ENCODE data around the gene C1QTNF12. TPM values are rescaled to one million over a fixed set of nuclear protein-coding genes. Genes with fewer than 3 reads are reported as not detected.
A peak's percentile ranks its signal among the peaks of the same experiment; 100 is the strongest.

The C1QTNF12 gene
- total RNA-seq, 1 donor = 0.36 TPM

- no peak overlapping the region for H2AFZ ChIP-seq (ENCODE audit: low read length)
Observed at GRCh38 chr1:1281533-1282321, 35.2 kb upstream of the C1QTNF12 start.

GRCh38 chr1:1280782-1281481 lies 34.4 kb upstream of the C1QTNF12 start:
- DNase-seq (ENCODE audit: insufficient read length, low spot score, missing footprints) = no peak
- H3K27ac ChIP-seq (ENCODE audit: low read depth, low read length) = no peak overlapping the region
- H3K36me3 ChIP-seq (ENCODE audit: insufficient read depth, low read length) = no peaks in the 10 kb centered on the region
- H3K9me3 ChIP-seq (ENCODE audit: low read depth, low read length) = no peaks in the 10 kb centered on the region
- H3K79me2 ChIP-seq (ENCODE audit: insufficient read depth, low read length) = no peaks in the 10 kb centered on the region
- H3K4me2 ChIP-seq (ENCODE audit: insufficient read depth, low read length) = no peak overlapping the region
- H3K27me3 ChIP-seq (ENCODE audit: insufficient read depth, low read length) = no peaks in the 10 kb centered on the region
- no peak for TF ChIP-seq CTCF (IDR thresholded peaks at IDR 0.05; ENCODE audit: extremely low read depth, low read depth, low read length)
- no peak overlapping the region for H2AFZ ChIP-seq (ENCODE audit: low read length)
- no peaks in the 10 kb centered on the region for H3K4me1 ChIP-seq (ENCODE audit: insufficient read depth, low read length)
- H3K4me3 ChIP-seq (ENCODE audit: insufficient read depth, low read length) = no peak overlapping the region
- H4K20me1 ChIP-seq (ENCODE audit: insufficient read depth, low read length) = no peaks in the 10 kb centered on the region

More at GRCh38 chr1:1281533-1282321, 35.2 kb upstream of the C1QTNF12 start:
- H4K20me1 ChIP-seq (ENCODE audit: insufficient read depth, low read length) = no peaks in the 10 kb centered on the region
- peak; percentile 98 for DNase-seq (ENCODE audit: insufficient read length, low spot score, missing footprints)
- no peaks in the 10 kb centered on the region for H3K79me2 ChIP-seq (ENCODE audit: insufficient read depth, low read length)
- no peaks in the 10 kb centered on the region for H3K4me1 ChIP-seq (ENCODE audit: insufficient read depth, low read length)
- peak overlapping the region; percentile 5 for H3K27ac ChIP-seq (ENCODE audit: low read depth, low read length)
- H3K27me3 ChIP-seq (ENCODE audit: insufficient read depth, low read length) = no peaks in the 10 kb centered on the region
- no peaks in the 10 kb centered on the region for H3K36me3 ChIP-seq (ENCODE audit: insufficient read depth, low read length)
- no peak for TF ChIP-seq CTCF (IDR thresholded peaks at IDR 0.05; ENCODE audit: extremely low read depth, low read depth, low read length)
- H3K4me3 ChIP-seq (ENCODE audit: insufficient read depth, low read length) = no peak overlapping the region
- no peak overlapping the region for H3K4me2 ChIP-seq (ENCODE audit: insufficient read depth, low read length)
- H3K9me3 ChIP-seq (ENCODE audit: low read depth, low read length) = no peaks in the 10 kb centered on the region

- Histone ChIP-seq H4K20me1 (ENCODE audit: insufficient read depth, low read length) (no peaks in the 10 kb centered on the region), H3K27ac (ENCODE audit: low read depth, low read length) (no peak overlapping the region), H3K79me2 (ENCODE audit: insufficient read depth, low read length) (peaks cover 3% of the 10 kb centered on the region), H3K27me3 (ENCODE audit: insufficient read depth, low read length) (no peaks in the 10 kb centered on the region), H3K4me2 (ENCODE audit: insufficient read depth, low read length) (no peak overlapping the region), H2AFZ (ENCODE audit: low read length) (no peak overlapping the region), H3K4me3 (ENCODE audit: insufficient read depth, low read length) (no peak overlapping the region), H3K36me3 (ENCODE audit: insufficient read depth, low read length) (no peaks in the 10 kb centered on the region), H3K4me1 (ENCODE audit: insufficient read depth, low read length) (no peaks in the 10 kb centered on the region), H3K9me3 (ENCODE audit: low read depth, low read length) (no peaks in the 10 kb centered on the region)
- DNase-seq (ENCODE audit: insufficient read length, low spot score, missing footprints) = no peak
- TF ChIP-seq CTCF (IDR thresholded peaks at IDR 0.05; ENCODE audit: extremely low read depth, low read depth, low read length) = no peak
Observed at GRCh38 chr1:1279028-1279427, 32.5 kb upstream of the C1QTNF12 start.

- no peak for DNase-seq (ENCODE audit: insufficient read length, low spot score, missing footprints)
- Histone ChIP-seq H3K27me3 (ENCODE audit: insufficient read depth, low read length) (no peaks in the 10 kb centered on the region), H3K27ac (ENCODE audit: low read depth, low read length) (no peak overlapping the region), H3K4me2 (ENCODE audit: insufficient read depth, low read length) (no peak overlapping the region), H2AFZ (ENCODE audit: low read length) (no peak overlapping the region), H3K4me3 (ENCODE audit: insufficient read depth, low read length) (no peak overlapping the region), H3K4me1 (ENCODE audit: insufficient read depth, low read length) (no peaks in the 10 kb centered on the region), H3K79me2 (ENCODE audit: insufficient read depth, low read length) (peaks cover 3% of the 10 kb centered on the region), H3K9me3 (ENCODE audit: low read depth, low read length) (no peaks in the 10 kb centered on the region), H3K36me3 (ENCODE audit: insufficient read depth, low read length) (no peaks in the 10 kb centered on the region), H4K20me1 (ENCODE audit: insufficient read depth, low read length) (no peaks in the 10 kb centered on the region)
- no peak for TF ChIP-seq CTCF (IDR thresholded peaks at IDR 0.05; ENCODE audit: extremely low read depth, low read depth, low read length)
Observed at GRCh38 chr1:1278620-1279019, 32.1 kb upstream of the C1QTNF12 start.

Measured in osteoblast (primary cell).